HCT116 (cell line): ENCODE data around the gene DNM2.

Experiments used
- CTCF ChIP-seq, 3 experiments: fragments of 200-600 bp in 1 of 3; sonication (generic) in 1 of 3; IDR thresholded peaks in 2 of 3; conservative IDR thresholded peaks in 1 of 3; 2 replicates each; pipeline ENCODE4 v1.5.1; 2012 to 2017; ENCODE audit warnings: low read depth in 2 of 3, low read length in 2 of 3, antibody characterized with exemption in 1 of 3, borderline replicate concordance in 1 of 3, control low read depth in 1 of 3, mild to moderate bottlenecking in 1 of 3, mixed read lengths in 1 of 3, mixed run types in 1 of 3, moderate library complexity in 1 of 3; ENCODE audit not compliant: insufficient read depth in 1 of 3
- EZH2 ChIP-seq: fragments of 200-600 bp; sonication (generic); IDR thresholded peaks from 2 replicates; pipeline ENCODE4 v1.6.1; 2017; ENCODE audit warnings: antibody characterized with exemption, mixed run types
- EZH2phosphoT487 ChIP-seq: fragments of 200-600 bp; IDR thresholded peaks from 2 replicates; pipeline ENCODE4 v1.6.1; 2018; ENCODE audit warnings: antibody characterized with exemption, borderline replicate concordance
- MAX ChIP-seq: IDR thresholded peaks from 2 replicates; pipeline ENCODE4 v1.6.1; 2012
- POLR2A ChIP-seq: IDR thresholded peaks from 2 replicates; pipeline ENCODE4 v1.7.0; 2011; ENCODE audit warnings: borderline replicate concordance; ENCODE audit not compliant: insufficient read depth, insufficient read length; ENCODE audit errors: extremely low read depth
- REST ChIP-seq: IDR thresholded peaks from 2 replicates; pipeline ENCODE4 v1.6.1; 2012; ENCODE audit warnings: low read depth
- ZFX ChIP-seq: fragments of 450-650 bp; IDR thresholded peaks from 2 replicates; pipeline ENCODE4 v1.6.1; 2017

GRCh38 chr19:10808937-10809649 lies 91.2 kb downstream of the DNM2 start:
- TF ChIP-seq MAX (0 out of 2 replicates have a peak, but pooled peaks have one; percentile 26), CTCF (IDR thresholded peaks at IDR 0.05 in 2 of 3, conservative IDR thresholded peaks at IDR 0.05 in 1 of 3; ENCODE audit: borderline replicate concordance in 1 of 3, insufficient read depth in 1 of 3, low read depth in 2 of 3, low read length in 2 of 3) (no peak), EZH2phosphoT487 (no peak), EZH2 (no peak), POLR2A (no peak), ZFX (no peak), REST (no peak)
